Lung (tissue), 12 donors: ENCODE measurements around the gene PSMA2. TPM values are rescaled to one million over a fixed set of nuclear protein-coding genes. Genes with fewer than 3 reads are reported as not detected.

Source experiments
- ATAC-seq: fragments of 200-7000 bp; cut with Tn5 transposase; one replicate; pipeline ENCODE4 v1.9.1; 2020; ENCODE audit warnings: moderate number of reproducible peaks; ENCODE audit not compliant: insufficient read depth, low FRiP score
- DNase-seq, 3 donors: peaks; one replicate each; pipeline ENCODE4 v3.0.0-alpha.2; 2013 to 2017
- H3K27ac ChIP-seq, 2 donors: one replicate each; pipeline ENCODE4 v1.5.1; 2013; ENCODE audit warnings: mild to moderate bottlenecking in 2 of 2, moderate library complexity in 2 of 2, control low read depth in 1 of 2, inconsistent platforms in 1 of 2, low read depth in 1 of 2, low read length in 1 of 2
- H3K27me3 ChIP-seq, 3 donors: one replicate each; pipeline ENCODE4 v1.5.1; 2013; ENCODE audit warnings: low read length in 2 of 3; ENCODE audit not compliant: control insufficient read depth in 3 of 3, insufficient read depth in 3 of 3
- H3K36me3 ChIP-seq, 4 donors: one replicate each; pipeline ENCODE4 v1.5.1; 2013; ENCODE audit warnings: low read length in 4 of 4, mild to moderate bottlenecking in 1 of 4, moderate library complexity in 1 of 4; ENCODE audit not compliant: control insufficient read depth in 4 of 4, insufficient read depth in 4 of 4
- H3K4me1 ChIP-seq, 5 donors: one replicate each; pipeline ENCODE4 v1.5.1; 2013; ENCODE audit warnings: low read length in 5 of 5, mild to moderate bottlenecking in 2 of 5, moderate library complexity in 1 of 5; ENCODE audit not compliant: control insufficient read depth in 5 of 5, insufficient read depth in 5 of 5
- H3K4me3 ChIP-seq: one replicate; pipeline ENCODE4 v1.5.1; 2013; ENCODE audit warnings: mild to moderate bottlenecking, control low read depth, moderate library complexity
- H3K9ac ChIP-seq, 2 donors: one replicate each; pipeline ENCODE4 v1.5.1; 2013; ENCODE audit warnings: low read length in 2 of 2, control low read depth in 1 of 2; ENCODE audit not compliant: insufficient read depth in 1 of 2
- H3K9me3 ChIP-seq, 4 donors: one replicate each; pipeline ENCODE4 v1.5.1; 2013; ENCODE audit warnings: low read length in 3 of 4, mild to moderate bottlenecking in 1 of 4, moderate library complexity in 1 of 4; ENCODE audit not compliant: control insufficient read depth in 4 of 4, insufficient read depth in 3 of 4
- WGBS, 2 donors: extraction: QIAGEN DNeasy Blood & Tissue Kit; methylation state at CpG; one replicate each; pipeline ENCODE4 v1.1.7; 2013; 5-methylcytosine and 5-hydroxymethylcytosine counted together
- polyA plus RNA-seq, 2 donors: library from polyadenylated mRNA; stranded (reverse); fragments of 200-250 nt; gene quantifications; one replicate each; pipeline ENCODE4 v1.2.1, GENCODE V29; 2013
- total RNA-seq, 2 donors: library from RNA; depleted of rRNA in 1 of 2; stranded (reverse); fragments of >200 nt in 1 of 2; gene quantifications; one replicate each; pipeline ENCODE4 v1.2.1, GENCODE V29; 2014 to 2021
- TF ChIP-seq, protein P1 (sequence below): IDR thresholded peaks from 2 replicates; pipeline ENCODE4 v1.5.1; 2012; ENCODE audit warnings: mild to moderate bottlenecking; ENCODE audit errors: control extremely low read depth, extremely low read depth
- donor health status: control.
- donor health status: control.
- donor health status: Bipolar disorder and iron deficiency.
- donor health status: healthy.
- donor health status: DM: yes; HTN: yes; CAD: no.

PSMA2 gene
- total and polyA plus RNA-seq, 4 donors: 41.0 to 125 (median 97.8) TPM

DNA sequence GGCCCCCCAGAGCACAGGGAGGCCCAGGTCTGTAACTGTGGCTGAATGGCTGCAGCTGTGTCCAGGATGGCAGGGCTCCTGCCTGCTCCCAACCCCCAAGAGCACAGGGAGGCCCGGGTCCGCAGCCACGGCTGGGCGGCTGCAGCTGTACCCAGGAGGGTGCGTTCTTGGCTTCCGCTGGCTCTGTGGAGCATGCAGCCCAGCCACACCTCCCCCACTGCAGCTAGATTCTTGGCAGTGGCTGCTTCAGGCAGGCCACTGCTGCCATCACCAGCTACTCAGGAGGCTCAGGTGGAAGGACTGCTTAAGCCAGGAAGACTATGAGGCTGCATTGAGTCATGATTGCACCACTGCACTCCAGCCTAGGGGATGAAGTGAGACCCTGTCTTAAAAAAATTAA is 48.0 kb downstream of the PSMA2 start:
- Histone ChIP-seq H3K4me1 (peaks cover 0 to 18% (median 3%) of the 10 kb centered on the region in 5 donors), H3K27ac (no peak overlapping the region), H3K27me3 (no peaks in the 10 kb centered on the region), H3K4me3 (no peak overlapping the region), H3K9ac (no peak overlapping the region), H3K36me3 (peaks cover 0 to 3% (median 0%) of the 10 kb centered on the region in 4 donors), H3K9me3 (no peaks in the 10 kb centered on the region)
- 69 to 92% methylated on average over 4 to 6 of the region's 6 CpGs for WGBS, 2 donors
- TF ChIP-seq, protein P1, sequence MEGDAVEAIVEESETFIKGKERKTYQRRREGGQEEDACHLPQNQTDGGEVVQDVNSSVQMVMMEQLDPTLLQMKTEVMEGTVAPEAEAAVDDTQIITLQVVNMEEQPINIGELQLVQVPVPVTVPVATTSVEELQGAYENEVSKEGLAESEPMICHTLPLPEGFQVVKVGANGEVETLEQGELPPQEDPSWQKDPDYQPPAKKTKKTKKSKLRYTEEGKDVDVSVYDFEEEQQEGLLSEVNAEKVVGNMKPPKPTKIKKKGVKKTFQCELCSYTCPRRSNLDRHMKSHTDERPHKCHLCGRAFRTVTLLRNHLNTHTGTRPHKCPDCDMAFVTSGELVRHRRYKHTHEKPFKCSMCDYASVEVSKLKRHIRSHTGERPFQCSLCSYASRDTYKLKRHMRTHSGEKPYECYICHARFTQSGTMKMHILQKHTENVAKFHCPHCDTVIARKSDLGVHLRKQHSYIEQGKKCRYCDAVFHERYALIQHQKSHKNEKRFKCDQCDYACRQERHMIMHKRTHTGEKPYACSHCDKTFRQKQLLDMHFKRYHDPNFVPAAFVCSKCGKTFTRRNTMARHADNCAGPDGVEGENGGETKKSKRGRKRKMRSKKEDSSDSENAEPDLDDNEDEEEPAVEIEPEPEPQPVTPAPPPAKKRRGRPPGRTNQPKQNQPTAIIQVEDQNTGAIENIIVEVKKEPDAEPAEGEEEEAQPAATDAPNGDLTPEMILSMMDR: no peak
- ATAC-seq: no peak
- peak in 1 of 3 donors; percentile 16 for DNase-seq

DNA sequence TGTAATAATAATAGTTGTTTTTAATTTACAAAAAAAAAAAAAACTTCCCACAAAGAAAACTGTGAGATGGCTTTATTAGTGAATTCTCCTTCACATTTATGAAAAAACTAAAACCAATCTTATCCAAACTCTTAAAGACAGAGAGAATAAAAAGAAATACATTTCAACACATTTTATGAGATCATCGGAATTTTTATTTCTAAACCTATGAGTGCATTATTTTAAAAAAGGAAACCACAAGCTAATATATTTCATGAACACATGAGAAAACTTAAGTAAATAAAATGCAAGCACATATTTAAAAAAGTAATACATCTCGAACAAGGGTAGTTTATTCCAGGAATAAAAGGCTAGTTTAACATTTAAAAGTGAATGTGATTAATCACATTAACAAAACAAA is 51.6 kb downstream of the PSMA2 start:
- no peak for DNase-seq
- no peak overlapping the region for H3K27ac ChIP-seq
- H3K4me3 ChIP-seq: no peak overlapping the region
- H3K4me1 ChIP-seq: peaks cover 0 to 3% (median 0%) of the 10 kb centered on the region in 5 donors
- WGBS, 2 donors: 76 to 89% methylated on average over 2 of the region's 2 CpGs
- TF ChIP-seq, protein P1: no peak
- no peaks in the 10 kb centered on the region for H3K27me3 ChIP-seq
- no peaks in the 10 kb centered on the region for H3K9me3 ChIP-seq
- no peak overlapping the region for H3K9ac ChIP-seq
- peaks cover 0 to 3% (median 0%) of the 10 kb centered on the region in 4 donors for H3K36me3 ChIP-seq
- no peak for ATAC-seq

DNA sequence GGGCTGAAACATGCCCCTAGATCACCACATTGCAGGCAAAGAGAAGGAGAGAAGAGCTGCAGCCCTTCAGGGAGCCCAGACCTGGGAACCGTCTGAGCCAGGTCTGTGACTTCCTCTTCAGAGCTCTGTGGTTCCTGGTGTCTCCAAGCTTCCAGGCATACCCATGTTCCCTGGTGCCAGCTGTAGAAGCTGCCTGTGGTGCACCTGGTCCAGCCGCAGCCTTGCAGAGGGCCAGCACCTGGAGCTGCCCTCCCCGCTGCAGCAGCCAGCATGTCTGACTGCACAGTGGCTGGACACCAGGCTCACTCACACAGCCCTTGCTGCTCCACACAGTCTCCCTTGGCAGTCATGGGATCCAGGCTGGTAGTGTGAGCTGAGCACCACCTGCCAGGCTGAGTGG is 53.7 kb downstream of the PSMA2 start:
- H3K27ac ChIP-seq: no peak overlapping the region

More for the DNA sequence above, 53.7 kb downstream of the PSMA2 start:
- H3K9ac ChIP-seq: no peak overlapping the region
- DNase-seq: no peak
- H3K36me3 ChIP-seq: no peaks in the 10 kb centered on the region
- H3K27me3 ChIP-seq: no peaks in the 10 kb centered on the region
- ATAC-seq: no peak
- H3K9me3 ChIP-seq: no peaks in the 10 kb centered on the region
- no peak overlapping the region for H3K4me3 ChIP-seq
- 50 to 79% methylated on average over 3 of the region's 3 CpGs for WGBS, 2 donors
- H3K4me1 ChIP-seq: no peaks in the 10 kb centered on the region
- TF ChIP-seq, protein P1: no peak
